Esophagus muscularis mucosa (tissue), 4 donors: ENCODE results near the gene TMEM86B.

ENCODE experiments used
- EP300 ChIP-seq: sonication (generic); formaldehyde crosslinking; IDR thresholded peaks from one replicate; pipeline ENCODE4 v1.6.1; 2017; ENCODE audit warnings: antibody characterized with exemption
- POLR2A ChIP-seq: fragments of 450-650 bp; IDR thresholded peaks from one replicate; pipeline ENCODE4 v1.6.1; 2017; ENCODE audit warnings: antibody characterized with exemption, moderate library complexity, mild to moderate bottlenecking, low read depth
- POLR2AphosphoS5 ChIP-seq, 2 donors: sonication (generic); formaldehyde crosslinking; IDR thresholded peaks; one replicate each; pipeline ENCODE4 v1.6.1; 2017; ENCODE audit warnings: antibody characterized with exemption in 2 of 2
- TF ChIP-seq, protein P1 (sequence below), 3 experiments: fragments of 200-600 bp in 2 of 3; fragments of 450-650 bp in 1 of 3; sonication (generic) in 2 of 3; IDR thresholded peaks; one replicate each; pipeline ENCODE4 v1.5.1; 2017 to 2019; ENCODE audit warnings: antibody characterized with exemption in 3 of 3, mild to moderate bottlenecking in 2 of 3, moderate library complexity in 1 of 3

GRCh38 chr19:55273978-55274707 lies 45.6 kb upstream of the TMEM86B start:
- TF ChIP-seq, protein P1, sequence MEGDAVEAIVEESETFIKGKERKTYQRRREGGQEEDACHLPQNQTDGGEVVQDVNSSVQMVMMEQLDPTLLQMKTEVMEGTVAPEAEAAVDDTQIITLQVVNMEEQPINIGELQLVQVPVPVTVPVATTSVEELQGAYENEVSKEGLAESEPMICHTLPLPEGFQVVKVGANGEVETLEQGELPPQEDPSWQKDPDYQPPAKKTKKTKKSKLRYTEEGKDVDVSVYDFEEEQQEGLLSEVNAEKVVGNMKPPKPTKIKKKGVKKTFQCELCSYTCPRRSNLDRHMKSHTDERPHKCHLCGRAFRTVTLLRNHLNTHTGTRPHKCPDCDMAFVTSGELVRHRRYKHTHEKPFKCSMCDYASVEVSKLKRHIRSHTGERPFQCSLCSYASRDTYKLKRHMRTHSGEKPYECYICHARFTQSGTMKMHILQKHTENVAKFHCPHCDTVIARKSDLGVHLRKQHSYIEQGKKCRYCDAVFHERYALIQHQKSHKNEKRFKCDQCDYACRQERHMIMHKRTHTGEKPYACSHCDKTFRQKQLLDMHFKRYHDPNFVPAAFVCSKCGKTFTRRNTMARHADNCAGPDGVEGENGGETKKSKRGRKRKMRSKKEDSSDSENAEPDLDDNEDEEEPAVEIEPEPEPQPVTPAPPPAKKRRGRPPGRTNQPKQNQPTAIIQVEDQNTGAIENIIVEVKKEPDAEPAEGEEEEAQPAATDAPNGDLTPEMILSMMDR (IDR thresholded peaks at IDR 0.05): no peak
- no peak for TF ChIP-seq POLR2A
- TF ChIP-seq EP300: no peak
- no peak for TF ChIP-seq POLR2AphosphoS5 (IDR thresholded peaks at IDR 0.05)
